ENCODE results near the gene IGF1R. TPM values are rescaled to one million over a fixed set of nuclear protein-coding genes. Genes with fewer than 3 reads are reported as not detected.

IGF1R gene
- total RNA-seq, 1 experiment from 2014 or later = 0.56 TPM

DNA sequence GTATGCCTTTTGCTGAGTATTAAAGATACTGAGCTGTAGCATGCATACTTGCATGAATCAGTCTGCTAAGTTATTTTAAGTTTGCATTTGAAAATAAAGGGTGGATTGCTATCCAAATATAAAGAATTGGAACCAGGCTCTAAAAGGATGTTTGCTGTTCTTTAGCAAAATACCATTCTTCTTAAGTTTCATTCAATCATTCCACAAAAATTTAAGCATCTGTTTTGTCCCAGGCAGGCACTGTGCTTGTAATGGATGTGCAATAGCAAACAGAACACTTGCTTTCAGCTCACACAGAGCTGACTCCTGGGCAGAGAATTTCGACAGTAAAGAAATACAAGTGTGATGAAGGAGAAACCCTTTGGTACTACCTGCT is 208.2 kb downstream of the IGF1R start:
- Histone ChIP-seq H3K27ac (ENCODE audit: low read length) (no peak overlapping the region), H3K27me3 (ENCODE audit: low read length) (no peaks in the 10 kb centered on the region), H4K20me1 (ENCODE audit: insufficient read depth, low read depth, low read length) (no peaks in the 10 kb centered on the region), H3K4me3 (ENCODE audit: low read length) (no peak overlapping the region), H3K36me3 (ENCODE audit: insufficient read depth, low read length) (no peaks in the 10 kb centered on the region), H3K4me1 (ENCODE audit: low read length) (peaks cover 15% of the 10 kb centered on the region), H3K9me3 (ENCODE audit: low read length) (no peaks in the 10 kb centered on the region), H3K79me2 (ENCODE audit: low read length) (no peaks in the 10 kb centered on the region), H2AFZ (ENCODE audit: low read length) (no peak overlapping the region), H3K9ac (ENCODE audit: low read length) (no peak overlapping the region), H3K4me2 (ENCODE audit: low read depth, low read length, poor library complexity, severe bottlenecking) (no peak overlapping the region), H3K9me2 (replicated peaks; ENCODE audit: insufficient read depth, low read length) (no peaks in the 10 kb centered on the region)
- DNase-seq = no peak

DNA sequence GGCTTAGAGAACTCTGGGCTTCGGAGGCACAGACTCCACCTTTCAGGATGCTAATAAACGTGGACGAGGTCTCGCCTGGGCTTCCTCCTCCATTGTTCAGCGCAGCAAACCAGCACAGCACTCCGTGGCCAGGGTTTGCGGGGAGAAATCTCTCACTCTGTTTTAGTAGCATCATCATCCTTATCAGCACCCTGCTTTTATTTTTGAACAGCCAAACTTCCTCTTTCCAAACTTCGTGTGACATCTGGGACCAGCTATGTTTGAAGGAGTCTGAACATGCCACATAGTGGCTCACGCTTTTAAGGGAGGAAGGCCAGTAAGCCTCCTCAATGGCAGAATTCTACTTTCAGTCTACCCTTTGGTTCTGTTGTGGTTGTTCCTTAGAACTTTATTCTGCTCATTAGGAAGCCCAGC is 210.3 kb downstream of the IGF1R start:
- no peak for DNase-seq
- Histone ChIP-seq H3K79me2 (ENCODE audit: low read length) (no peaks in the 10 kb centered on the region), H3K4me3 (ENCODE audit: low read length) (no peak overlapping the region), H3K27ac (ENCODE audit: low read length) (no peak overlapping the region), H4K20me1 (ENCODE audit: insufficient read depth, low read depth, low read length) (no peaks in the 10 kb centered on the region), H3K9ac (ENCODE audit: low read length) (no peak overlapping the region), H3K9me2 (replicated peaks; ENCODE audit: insufficient read depth, low read length) (no peaks in the 10 kb centered on the region), H3K4me2 (ENCODE audit: low read depth, low read length, poor library complexity, severe bottlenecking) (no peak overlapping the region), H3K9me3 (ENCODE audit: low read length) (no peaks in the 10 kb centered on the region), H2AFZ (ENCODE audit: low read length) (no peak overlapping the region), H3K36me3 (ENCODE audit: insufficient read depth, low read length) (no peaks in the 10 kb centered on the region), H3K4me1 (ENCODE audit: low read length) (no peaks in the 10 kb centered on the region), H3K27me3 (ENCODE audit: low read length) (no peaks in the 10 kb centered on the region)

DNA sequence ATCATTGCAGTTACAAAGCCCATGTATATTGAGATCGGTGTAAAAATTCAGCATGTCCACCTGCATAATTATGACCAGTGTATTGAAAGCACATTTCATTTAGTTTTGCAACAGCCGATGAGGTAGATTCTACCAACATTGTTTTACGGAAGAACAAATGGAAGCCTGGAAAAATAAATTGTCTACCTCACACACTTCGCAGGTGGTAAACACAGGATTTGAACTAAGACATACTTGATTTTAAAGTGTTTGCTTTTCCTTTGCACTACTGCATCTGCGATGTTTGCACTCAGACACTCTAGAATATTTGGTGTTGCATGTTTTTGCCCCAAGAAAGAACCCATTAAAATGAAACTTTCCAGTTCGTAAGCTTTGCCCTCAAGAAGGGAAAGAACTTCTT is 210.8 kb downstream of the IGF1R start:
- Histone ChIP-seq H2AFZ (ENCODE audit: low read length) (no peak overlapping the region), H4K20me1 (ENCODE audit: insufficient read depth, low read depth, low read length) (no peaks in the 10 kb centered on the region), H3K4me2 (ENCODE audit: low read depth, low read length, poor library complexity, severe bottlenecking) (no peak overlapping the region), H3K27me3 (ENCODE audit: low read length) (no peaks in the 10 kb centered on the region), H3K79me2 (ENCODE audit: low read length) (no peaks in the 10 kb centered on the region), H3K36me3 (ENCODE audit: insufficient read depth, low read length) (no peaks in the 10 kb centered on the region), H3K27ac (ENCODE audit: low read length) (no peak overlapping the region), H3K9ac (ENCODE audit: low read length) (no peak overlapping the region), H3K4me3 (ENCODE audit: low read length) (no peak overlapping the region), H3K9me2 (replicated peaks; ENCODE audit: insufficient read depth, low read length) (no peaks in the 10 kb centered on the region), H3K9me3 (ENCODE audit: low read length) (no peaks in the 10 kb centered on the region), H3K4me1 (ENCODE audit: low read length) (no peaks in the 10 kb centered on the region)
- no peak for DNase-seq

- Histone ChIP-seq H2AFZ (ENCODE audit: low read length) (no peak overlapping the region), H3K27ac (ENCODE audit: low read length) (no peak overlapping the region), H3K4me2 (ENCODE audit: low read depth, low read length, poor library complexity, severe bottlenecking) (no peak overlapping the region), H3K9me2 (replicated peaks; ENCODE audit: insufficient read depth, low read length) (no peaks in the 10 kb centered on the region), H3K4me3 (ENCODE audit: low read length) (no peak overlapping the region), H3K36me3 (ENCODE audit: insufficient read depth, low read length) (no peaks in the 10 kb centered on the region), H3K4me1 (ENCODE audit: low read length) (peaks cover under 1% of the 10 kb centered on the region; the same call in 1 of the 2 replicates), H3K27me3 (ENCODE audit: low read length) (no peaks in the 10 kb centered on the region), H4K20me1 (ENCODE audit: insufficient read depth, low read depth, low read length) (no peaks in the 10 kb centered on the region), H3K79me2 (ENCODE audit: low read length) (no peaks in the 10 kb centered on the region), H3K9ac (ENCODE audit: low read length) (no peak overlapping the region), H3K9me3 (ENCODE audit: low read length) (no peaks in the 10 kb centered on the region)
- no peak for DNase-seq
Observed at GRCh38 chr15:98860281-98861041, 212.1 kb downstream of the IGF1R start.

GRCh38 chr15:98861188-98861587 is 212.8 kb downstream of the IGF1R start:
- H3K79me2 ChIP-seq (ENCODE audit: low read length) = no peaks in the 10 kb centered on the region
- H3K36me3 ChIP-seq (ENCODE audit: insufficient read depth, low read length) = no peaks in the 10 kb centered on the region
- H3K9me2 ChIP-seq (replicated peaks; ENCODE audit: insufficient read depth, low read length) = no peaks in the 10 kb centered on the region
- no peak overlapping the region for H2AFZ ChIP-seq (ENCODE audit: low read length)
- H3K4me3 ChIP-seq (ENCODE audit: low read length) = no peak overlapping the region
- H3K4me1 ChIP-seq (ENCODE audit: low read length) = peaks cover 6% of the 10 kb centered on the region
- no peaks in the 10 kb centered on the region for H3K27me3 ChIP-seq (ENCODE audit: low read length)
- no peak overlapping the region for H3K4me2 ChIP-seq (ENCODE audit: low read depth, low read length, poor library complexity, severe bottlenecking)
- no peak overlapping the region for H3K27ac ChIP-seq (ENCODE audit: low read length)
- no peak for DNase-seq
- H3K9ac ChIP-seq (ENCODE audit: low read length) = no peak overlapping the region
- no peaks in the 10 kb centered on the region for H3K9me3 ChIP-seq (ENCODE audit: low read length)
- H4K20me1 ChIP-seq (ENCODE audit: insufficient read depth, low read depth, low read length) = no peaks in the 10 kb centered on the region

DNA sequence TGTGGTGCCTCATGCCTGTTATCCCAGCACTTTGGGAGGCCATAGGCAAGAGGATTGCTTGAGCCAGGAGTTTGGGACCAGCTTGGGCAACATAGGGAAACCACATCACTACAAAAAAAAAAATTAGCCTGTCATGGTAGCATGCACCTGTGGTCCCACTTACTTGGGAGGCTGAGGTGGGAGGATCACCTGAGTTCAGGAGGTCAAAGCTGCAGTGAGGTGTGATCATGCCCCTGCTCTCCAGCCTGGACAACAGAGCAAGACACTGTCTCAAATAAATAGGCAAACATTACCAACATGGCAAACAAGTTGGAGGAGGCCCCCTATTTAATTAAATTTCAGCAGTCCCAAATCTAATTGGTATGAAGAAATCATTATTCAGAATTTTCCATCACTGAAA is 215.6 kb downstream of the IGF1R start:
- Histone ChIP-seq H3K4me1 (ENCODE audit: low read length) (peaks cover 12% of the 10 kb centered on the region), H3K79me2 (ENCODE audit: low read length) (no peaks in the 10 kb centered on the region), H3K4me3 (ENCODE audit: low read length) (no peak overlapping the region), H3K4me2 (ENCODE audit: low read depth, low read length, poor library complexity, severe bottlenecking) (no peak overlapping the region), H3K9ac (ENCODE audit: low read length) (no peak overlapping the region), H3K9me3 (ENCODE audit: low read length) (no peaks in the 10 kb centered on the region), H4K20me1 (ENCODE audit: insufficient read depth, low read depth, low read length) (no peaks in the 10 kb centered on the region), H3K9me2 (replicated peaks; ENCODE audit: insufficient read depth, low read length) (no peaks in the 10 kb centered on the region), H3K36me3 (ENCODE audit: insufficient read depth, low read length) (no peaks in the 10 kb centered on the region), H3K27me3 (ENCODE audit: low read length) (no peaks in the 10 kb centered on the region), H2AFZ (ENCODE audit: low read length) (no peak overlapping the region), H3K27ac (ENCODE audit: low read length) (no peak overlapping the region)
- DNase-seq = no peak

DNA sequence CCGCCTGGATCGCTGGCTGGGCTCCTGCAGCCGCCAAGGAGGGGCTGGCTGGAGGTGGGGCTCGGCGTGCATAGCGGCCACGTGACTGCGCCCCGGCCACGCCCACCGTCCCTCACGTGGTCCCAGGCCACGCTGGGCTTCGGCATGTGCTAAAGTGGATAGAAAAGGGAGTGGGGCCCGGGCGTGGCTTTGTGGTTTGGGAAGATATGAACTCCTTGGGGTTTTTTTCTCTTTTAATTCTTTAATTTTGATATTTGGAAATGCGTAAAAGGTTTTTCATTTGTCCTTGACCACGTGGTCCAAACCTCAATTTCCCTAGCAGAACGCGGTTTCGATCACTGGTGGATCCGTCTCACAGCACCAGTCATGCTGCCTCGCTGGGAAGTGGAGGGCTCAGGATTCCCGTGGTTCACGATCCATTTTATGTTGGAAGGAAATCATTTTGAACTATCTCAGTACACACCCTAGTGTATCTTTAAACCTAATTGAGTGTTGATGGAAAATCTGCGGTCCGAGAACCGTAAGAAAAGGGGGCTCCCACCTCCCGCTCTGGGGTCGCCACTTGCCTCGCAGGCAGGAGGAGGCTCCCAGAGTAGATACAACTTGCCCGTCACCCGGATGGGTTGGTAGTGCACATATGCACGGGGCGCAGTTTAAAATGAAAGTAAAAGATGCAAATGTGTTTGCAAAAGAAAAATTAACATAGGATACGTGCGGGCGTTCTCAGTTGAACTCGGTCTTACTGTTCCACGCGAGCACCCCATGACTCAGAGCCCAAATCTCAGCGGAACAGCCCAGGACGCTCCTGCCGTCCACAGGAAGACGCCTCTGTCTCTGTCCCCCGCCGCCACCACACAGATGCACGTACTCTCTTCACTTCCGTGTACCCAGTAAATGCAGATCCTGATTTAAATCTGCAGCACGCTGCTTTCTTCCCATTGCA is 217.3 kb downstream of the IGF1R start:
- Histone ChIP-seq H4K20me1 (ENCODE audit: insufficient read depth, low read depth, low read length) (no peaks in the 10 kb centered on the region), H3K27ac (ENCODE audit: low read length) (no peak overlapping the region), H2AFZ (ENCODE audit: low read length) (peak overlapping the region; percentile 84; the same call in 1 of the 2 replicates), H3K4me2 (ENCODE audit: low read depth, low read length, poor library complexity, severe bottlenecking) (peak overlapping the region; percentile 75), H3K36me3 (ENCODE audit: insufficient read depth, low read length) (no peaks in the 10 kb centered on the region), H3K27me3 (ENCODE audit: low read length) (no peaks in the 10 kb centered on the region), H3K4me3 (ENCODE audit: low read length) (peak overlapping the region; percentile 60), H3K79me2 (ENCODE audit: low read length) (no peaks in the 10 kb centered on the region), H3K9ac (ENCODE audit: low read length) (peak overlapping the region; percentile 54), H3K4me1 (ENCODE audit: low read length) (peaks cover 12% of the 10 kb centered on the region), H3K9me2 (replicated peaks; ENCODE audit: insufficient read depth, low read length) (no peaks in the 10 kb centered on the region), H3K9me3 (ENCODE audit: low read length) (no peaks in the 10 kb centered on the region)
- peak; percentile 83 for DNase-seq

- peaks cover 12% of the 10 kb centered on the region for H3K4me1 ChIP-seq (ENCODE audit: low read length)
- H3K9ac ChIP-seq (ENCODE audit: low read length) = peak overlapping the region; percentile 54
- H3K27ac ChIP-seq (ENCODE audit: low read length) = no peak overlapping the region
- H3K4me2 ChIP-seq (ENCODE audit: low read depth, low read length, poor library complexity, severe bottlenecking) = peak overlapping the region; percentile 75
- H4K20me1 ChIP-seq (ENCODE audit: insufficient read depth, low read depth, low read length) = no peaks in the 10 kb centered on the region
- H3K9me3 ChIP-seq (ENCODE audit: low read length) = no peaks in the 10 kb centered on the region
- H3K36me3 ChIP-seq (ENCODE audit: insufficient read depth, low read length) = no peaks in the 10 kb centered on the region
- peak overlapping the region; percentile 60 for H3K4me3 ChIP-seq (ENCODE audit: low read length)
- no peaks in the 10 kb centered on the region for H3K79me2 ChIP-seq (ENCODE audit: low read length)
- H2AFZ ChIP-seq (ENCODE audit: low read length) = peak overlapping the region; percentile 84
- DNase-seq = no peak
- H3K9me2 ChIP-seq (replicated peaks; ENCODE audit: insufficient read depth, low read length) = no peaks in the 10 kb centered on the region
- no peaks in the 10 kb centered on the region for H3K27me3 ChIP-seq (ENCODE audit: low read length)
Observed at GRCh38 chr15:98866511-98866910, 218.2 kb downstream of the IGF1R start.

Data from Karpas-422 (cell line).